ENCODE results near the gene IQSEC1. TPM values are rescaled to one million over a fixed set of nuclear protein-coding genes. Genes with fewer than 3 reads are reported as not detected.
A peak's percentile ranks its signal among the peaks of the same experiment; 100 is the strongest.

IQSEC1 gene
- total RNA-seq, 2 donors from 2014 or later, result 22.7 to 24.5 TPM

DNA sequence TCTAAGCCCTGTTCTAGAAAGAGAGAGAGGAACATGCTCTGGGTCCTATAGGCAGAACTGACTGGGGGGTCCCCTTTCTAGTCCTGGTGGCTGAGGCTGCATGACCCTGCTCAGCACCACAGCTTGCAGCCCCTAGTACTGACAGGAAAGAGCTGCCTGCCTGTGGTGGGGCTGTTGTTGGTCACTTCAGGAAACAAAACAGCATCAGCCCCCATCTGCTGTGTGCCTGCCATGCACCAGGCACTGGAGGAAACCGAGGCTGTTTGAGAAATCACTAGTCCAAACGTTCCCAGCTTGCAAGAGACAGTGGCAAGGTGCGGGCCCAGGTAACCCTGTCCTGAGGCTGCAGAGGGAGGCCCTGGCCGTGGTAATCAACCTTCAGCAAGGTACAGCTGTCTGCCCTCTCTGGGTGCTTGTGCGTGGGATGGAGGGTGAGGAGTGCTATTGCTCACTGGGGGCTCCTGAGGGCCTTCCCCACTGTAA lies 90.6 kb downstream of the IQSEC1 start:
- no peaks in the 10 kb centered on the region for H3K27me3 ChIP-seq (ENCODE audit: control insufficient read depth, insufficient read depth, low read length, poor library complexity, severe bottlenecking)
- H3K9me3 Mint-ChIP-seq, result peaks cover 7% of the 10 kb centered on the region
- no peaks in the 10 kb centered on the region for H3K9me3 ChIP-seq (ENCODE audit: control insufficient read depth, low read length)
- TF ChIP-seq, protein P1, sequence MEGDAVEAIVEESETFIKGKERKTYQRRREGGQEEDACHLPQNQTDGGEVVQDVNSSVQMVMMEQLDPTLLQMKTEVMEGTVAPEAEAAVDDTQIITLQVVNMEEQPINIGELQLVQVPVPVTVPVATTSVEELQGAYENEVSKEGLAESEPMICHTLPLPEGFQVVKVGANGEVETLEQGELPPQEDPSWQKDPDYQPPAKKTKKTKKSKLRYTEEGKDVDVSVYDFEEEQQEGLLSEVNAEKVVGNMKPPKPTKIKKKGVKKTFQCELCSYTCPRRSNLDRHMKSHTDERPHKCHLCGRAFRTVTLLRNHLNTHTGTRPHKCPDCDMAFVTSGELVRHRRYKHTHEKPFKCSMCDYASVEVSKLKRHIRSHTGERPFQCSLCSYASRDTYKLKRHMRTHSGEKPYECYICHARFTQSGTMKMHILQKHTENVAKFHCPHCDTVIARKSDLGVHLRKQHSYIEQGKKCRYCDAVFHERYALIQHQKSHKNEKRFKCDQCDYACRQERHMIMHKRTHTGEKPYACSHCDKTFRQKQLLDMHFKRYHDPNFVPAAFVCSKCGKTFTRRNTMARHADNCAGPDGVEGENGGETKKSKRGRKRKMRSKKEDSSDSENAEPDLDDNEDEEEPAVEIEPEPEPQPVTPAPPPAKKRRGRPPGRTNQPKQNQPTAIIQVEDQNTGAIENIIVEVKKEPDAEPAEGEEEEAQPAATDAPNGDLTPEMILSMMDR (conservative IDR thresholded peaks at IDR 0.05), result no peak
- H3K4me1 ChIP-seq (ENCODE audit: control insufficient read depth, insufficient read depth, low read length), result peaks cover 21% of the 10 kb centered on the region
- no peak overlapping the region for H3K4me3 Mint-ChIP-seq
- H3K36me3 Mint-ChIP-seq (ENCODE audit: low read depth), result no peaks in the 10 kb centered on the region
- no peak overlapping the region for H3K27ac Mint-ChIP-seq
- peaks cover 37% of the 10 kb centered on the region for H3K4me1 Mint-ChIP-seq
- H3K9ac ChIP-seq (ENCODE audit: extremely low read depth, low read length, poor library complexity, severe bottlenecking), result no peak overlapping the region
- 67 to 87% methylated on average over 1 to 5 of the region's 5 CpGs for WGBS, 2 experiments (ENCODE audit: insufficient coverage in 1 of 2, insufficient read length in 1 of 2)
- DNase-seq, result peak; percentile 35
- H3K27me3 Mint-ChIP-seq (ENCODE audit: insufficient read depth), result peaks cover 6% of the 10 kb centered on the region
- H3K4me3 ChIP-seq (ENCODE audit: low read length), result no peak overlapping the region
- H3K36me3 ChIP-seq (ENCODE audit: control insufficient read depth, insufficient read depth, low read length), result no peaks in the 10 kb centered on the region
- H3K27ac ChIP-seq (ENCODE audit: low read depth, low read length), result no peak overlapping the region

DNA sequence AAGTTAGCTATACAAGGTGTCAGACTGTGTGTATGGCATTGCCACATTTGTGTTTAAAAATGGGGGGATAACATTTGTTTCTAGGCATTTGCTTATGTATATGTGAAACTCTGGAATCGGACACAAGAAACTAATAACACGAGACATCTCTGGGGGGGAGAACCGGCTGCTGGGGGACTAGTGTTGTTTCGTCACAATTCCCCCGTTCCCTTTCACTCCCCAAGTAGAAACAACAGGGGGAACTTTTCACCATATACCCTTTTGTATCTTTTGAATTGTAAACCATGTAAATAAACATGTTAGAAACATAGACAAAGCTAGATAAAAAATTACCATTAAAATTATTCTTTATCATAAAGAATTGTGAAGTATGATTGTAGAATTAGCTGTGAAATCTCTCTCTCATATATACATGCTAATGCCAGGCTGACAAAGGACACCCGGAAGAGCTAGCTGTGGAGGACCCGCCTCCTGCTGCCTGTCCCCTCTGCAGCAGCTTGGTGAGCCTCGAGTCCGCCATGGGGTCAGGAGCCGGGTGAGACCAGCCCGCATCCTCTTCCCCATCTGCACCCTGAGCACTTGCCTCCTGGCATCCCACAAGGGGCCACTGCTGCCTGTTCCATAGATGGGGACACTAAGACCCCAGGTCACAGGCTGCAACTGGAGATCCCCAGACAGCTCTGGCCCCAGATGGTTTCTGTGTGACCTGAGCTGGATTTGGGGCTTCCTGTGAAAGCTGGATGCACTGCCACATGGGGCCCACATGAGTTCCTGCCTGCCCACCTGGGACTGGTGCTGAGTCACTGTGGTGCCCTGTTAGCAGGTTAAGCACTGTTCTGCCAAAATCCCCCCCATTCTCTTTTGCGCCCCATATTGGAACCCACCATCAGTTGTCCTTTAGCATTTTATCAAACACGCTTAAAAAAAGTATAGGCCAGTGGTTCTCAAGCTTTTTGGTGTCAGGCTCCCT lies 91.6 kb downstream of the IQSEC1 start:
- TF ChIP-seq, protein P1 (conservative IDR thresholded peaks at IDR 0.05), result no peak
- no peak overlapping the region for H3K27ac Mint-ChIP-seq
- H3K9me3 Mint-ChIP-seq, result no peaks in the 10 kb centered on the region
- H3K27ac ChIP-seq (ENCODE audit: low read depth, low read length), result no peak overlapping the region
- DNase-seq, result peak; percentile 44
- H3K4me3 Mint-ChIP-seq, result no peak overlapping the region
- peaks cover 6% of the 10 kb centered on the region for H3K27me3 Mint-ChIP-seq (ENCODE audit: insufficient read depth)
- no peaks in the 10 kb centered on the region for H3K9me3 ChIP-seq (ENCODE audit: control insufficient read depth, low read length)
- H3K27me3 ChIP-seq (ENCODE audit: control insufficient read depth, insufficient read depth, low read length, poor library complexity, severe bottlenecking), result no peaks in the 10 kb centered on the region
- peaks cover 22% of the 10 kb centered on the region for H3K4me1 ChIP-seq (ENCODE audit: control insufficient read depth, insufficient read depth, low read length)
- H3K9ac ChIP-seq (ENCODE audit: extremely low read depth, low read length, poor library complexity, severe bottlenecking), result no peak overlapping the region
- WGBS, 2 experiments (ENCODE audit: insufficient coverage in 1 of 2, insufficient read length in 1 of 2), result 89 to 98% methylated on average over 5 to 13 of the region's 13 CpGs
- no peaks in the 10 kb centered on the region for H3K36me3 ChIP-seq (ENCODE audit: control insufficient read depth, insufficient read depth, low read length)
- peaks cover 39% of the 10 kb centered on the region for H3K4me1 Mint-ChIP-seq
- H3K36me3 Mint-ChIP-seq (ENCODE audit: low read depth), result no peaks in the 10 kb centered on the region
- no peak overlapping the region for H3K4me3 ChIP-seq (ENCODE audit: low read length)

DNA sequence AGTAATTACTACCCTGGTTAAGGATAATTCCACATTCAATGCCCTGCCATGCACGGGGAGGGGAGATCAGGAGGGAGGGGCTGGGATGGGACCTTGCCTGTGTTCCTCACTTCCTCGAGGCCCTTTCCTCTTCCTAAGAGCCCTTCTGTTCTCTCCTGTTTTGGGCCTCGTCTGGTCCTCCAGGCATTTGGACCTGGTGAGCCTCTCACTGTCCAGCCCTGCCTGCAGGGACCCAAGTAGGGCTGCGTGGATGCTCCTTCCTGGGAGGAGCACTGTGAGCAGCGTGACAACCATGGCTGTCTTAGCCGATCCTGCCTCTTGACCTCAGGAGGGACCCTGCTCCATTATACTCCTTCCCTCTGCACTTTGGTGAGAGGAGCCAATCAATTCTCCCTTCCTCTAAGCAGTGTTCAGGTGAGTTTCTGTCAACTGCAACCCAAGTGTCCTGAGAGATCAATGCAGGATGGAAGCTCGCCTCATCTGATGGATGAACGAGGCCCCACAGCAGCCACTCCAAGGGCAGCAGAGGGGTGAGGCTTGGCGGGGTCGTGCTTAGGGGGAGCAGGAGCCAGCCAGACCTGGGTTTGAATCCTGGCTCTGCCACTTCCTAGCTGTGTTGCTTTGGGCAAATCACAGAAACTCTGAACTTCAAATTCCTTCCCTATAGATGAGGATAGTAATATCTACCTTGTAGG lies 92.5 kb downstream of the IQSEC1 start:
- H3K4me3 Mint-ChIP-seq, result no peak overlapping the region
- Histone ChIP-seq H3K27me3 (ENCODE audit: control insufficient read depth, insufficient read depth, low read length, poor library complexity, severe bottlenecking) (no peaks in the 10 kb centered on the region), H3K4me1 (ENCODE audit: control insufficient read depth, insufficient read depth, low read length) (peaks cover 22% of the 10 kb centered on the region), H3K27ac (ENCODE audit: low read depth, low read length) (no peak overlapping the region), H3K36me3 (ENCODE audit: control insufficient read depth, insufficient read depth, low read length) (no peaks in the 10 kb centered on the region), H3K4me3 (ENCODE audit: low read length) (no peak overlapping the region), H3K9ac (ENCODE audit: extremely low read depth, low read length, poor library complexity, severe bottlenecking) (no peak overlapping the region), H3K9me3 (ENCODE audit: control insufficient read depth, low read length) (no peaks in the 10 kb centered on the region)
- no peaks in the 10 kb centered on the region for H3K9me3 Mint-ChIP-seq
- peaks cover 39% of the 10 kb centered on the region for H3K4me1 Mint-ChIP-seq
- DNase-seq, result no peak
- H3K36me3 Mint-ChIP-seq (ENCODE audit: low read depth), result no peaks in the 10 kb centered on the region
- no peak overlapping the region for H3K27ac Mint-ChIP-seq
- 84 to 86% methylated on average over 4 to 10 of the region's 10 CpGs for WGBS, 2 experiments (ENCODE audit: insufficient coverage in 1 of 2, insufficient read length in 1 of 2)
- H3K27me3 Mint-ChIP-seq (ENCODE audit: insufficient read depth), result peaks cover 14% of the 10 kb centered on the region
- TF ChIP-seq, protein P1 (conservative IDR thresholded peaks at IDR 0.05), result no peak
